Psoas muscle (tissue), 8 donors: ENCODE results near the gene CCDC28B. TPM values are rescaled to one million over a fixed set of nuclear protein-coding genes. Genes with fewer than 3 reads are reported as not detected.

Source experiments
- ATAC-seq, 4 donors: fragments of 200-7000 bp; cut with Tn5 transposase; one replicate each; pipeline ENCODE4 v1.9.1; 2020; ENCODE audit warnings: moderate library complexity in 3 of 4, mild to moderate bottlenecking in 2 of 4
- DNase-seq, 2 donors: peaks; one replicate each; pipeline ENCODE4 v3.0.0-alpha.2; 2020
- H3K27ac ChIP-seq: fragments of 200-600 bp; one replicate; pipeline ENCODE4 v1.8.0; 2022
- H3K27me3 ChIP-seq, 3 donors: fragments of 200-600 bp in 1 of 3; one replicate each; pipeline versions ENCODE4 v1.6.1 to v1.8.0; 2013 to 2022; ENCODE audit warnings: low read length in 2 of 3, mild to moderate bottlenecking in 2 of 3, moderate library complexity in 1 of 3; ENCODE audit not compliant: insufficient read depth in 3 of 3
- H3K36me3 ChIP-seq, 2 donors: fragments of 200-600 bp in 1 of 2; one replicate each; pipeline versions ENCODE4 v1.6.1 to v1.8.0; 2013 to 2022; ENCODE audit warnings: low read depth in 1 of 2, mild to moderate bottlenecking in 1 of 2, moderate library complexity in 1 of 2; ENCODE audit not compliant: insufficient read depth in 1 of 2
- H3K4me1 ChIP-seq: fragments of 200-600 bp; one replicate; pipeline ENCODE4 v1.8.0; 2022
- H3K4me3 ChIP-seq: fragments of 200-600 bp; one replicate; pipeline ENCODE4 v1.8.0; 2022; ENCODE audit warnings: mild to moderate bottlenecking
- H3K9me3 ChIP-seq: fragments of 200-600 bp; one replicate; pipeline ENCODE4 v1.8.0; 2022
- CTCF ChIP-seq: fragments of 200-600 bp; IDR thresholded peaks from one replicate; pipeline ENCODE4 v1.8.0; 2022; ENCODE audit warnings: antibody characterized with exemption
- WGBS, 3 donors: extraction: QIAGEN DNeasy Blood & Tissue Kit; methylation state at CpG; one replicate each; pipeline versions ENCODE4 v1.1.6 to v1.1.7; 2013; 5-methylcytosine and 5-hydroxymethylcytosine counted together
- intact Hi-C, 2 donors: fragments of 100-400 bp; cut with DNase I; formaldehyde crosslinking; loops; one replicate each; pipeline versions ENCODE4 v1.11.0 to v1.14.2; 2022
- polyA plus RNA-seq, 3 donors: library from polyadenylated mRNA; stranded (reverse); fragments of 200-250 nt; gene quantifications; one replicate each; pipeline ENCODE4 v1.2.3, GENCODE V29; 2013
- total RNA-seq, 4 donors: library from RNA; stranded (reverse); fragmentation: NEBNext Ultra II Directional in 2 of 4; extraction: Animal tissue kit (Norgen Biotek cat#: 25700) in 2 of 4; gene quantifications; one replicate each; pipeline versions ENCODE4 v1.2.1 to v1.2.4, GENCODE V29; 2021 to 2023
- donor health status: healthy with polysubstance abuse.
- donor health status: DM: no; HTN: no; CAD: no; lungs with moderate emphysema.
- donor health status: Bipolar disorder and iron deficiency.
- donor health status: healthy.
- donor health status: DM: yes; HTN: yes; CAD: no.
- donor health status: DM: no; HTN: no; CAD: no.
- donor health status: DM: no; HTN: no; CAD: no.
- donor health status: DM: yes; HTN: yes; CAD: no.

CCDC28B gene
- total and polyA plus RNA-seq, 7 donors, result 22.2 to 69.2 (median 44.9) TPM

GRCh38 chr1:32239790-32240139 is 39.4 kb downstream of the CCDC28B start:
- Histone ChIP-seq H3K4me1 (peaks cover 5% of the 10 kb centered on the region), H3K36me3 (no peaks in the 10 kb centered on the region), H3K4me3 (peak overlapping the region; percentile 81), H3K27ac (peak overlapping the region; percentile 72), H3K27me3 (no peaks in the 10 kb centered on the region), H3K9me3 (no peaks in the 10 kb centered on the region)
- no peak for TF ChIP-seq CTCF
- intact Hi-C loops, result no loop called here
- ATAC-seq, result no peak
- DNase-seq, result peak in 1 of 2 donors; percentile 54
- 72 to 74% (median 74%) methylated on average over 20 of the region's 20 CpGs for WGBS, 3 donors

GRCh38 chr1:32240140-32240951 is 40.0 kb downstream of the CCDC28B start:
- Histone ChIP-seq H3K4me1 (peaks cover 6% of the 10 kb centered on the region), H3K4me3 (peak overlapping the region; percentile 81), H3K9me3 (no peaks in the 10 kb centered on the region), H3K36me3 (no peaks in the 10 kb centered on the region), H3K27ac (peak overlapping the region; percentile 72), H3K27me3 (no peaks in the 10 kb centered on the region)
- DNase-seq (peak; percentile 67 to 75), ATAC-seq (peak; percentile 48 to 74 (median 59))
- WGBS, 3 donors, result 3 to 4% (median 3%) methylated on average over 53 to 62 of the region's 62 CpGs
- intact Hi-C loops, result no loop called here
- peak; percentile 14 for TF ChIP-seq CTCF

- H3K36me3 ChIP-seq, result no peaks in the 10 kb centered on the region
- H3K4me3 ChIP-seq, result peak overlapping the region; percentile 81
- WGBS, 3 donors, result 1 to 3% (median 2%) methylated on average over 45 to 55 of the region's 55 CpGs
- H3K27me3 ChIP-seq, result no peaks in the 10 kb centered on the region
- ATAC-seq, result peak; percentile 88 to 90 (median 88)
- no peaks in the 10 kb centered on the region for H3K9me3 ChIP-seq
- intact Hi-C loops, result no loop called here
- DNase-seq, result peak; percentile 73 to 83
- TF ChIP-seq CTCF, result no peak
- peaks cover 14% of the 10 kb centered on the region for H3K4me1 ChIP-seq
- peak overlapping the region; percentile 72 for H3K27ac ChIP-seq
Measured at GRCh38 chr1:32241001-32241763, 40.8 kb downstream of the CCDC28B start.

GRCh38 chr1:32242341-32242851 is 42.0 kb downstream of the CCDC28B start:
- WGBS, 3 donors, result 36 to 42% (median 40%) methylated on average over 7 of the region's 7 CpGs
- Histone ChIP-seq H3K4me1 (peaks cover 26% of the 10 kb centered on the region), H3K4me3 (peak overlapping the region; percentile 33), H3K27me3 (no peaks in the 10 kb centered on the region), H3K27ac (peak overlapping the region; percentile 72), H3K9me3 (no peaks in the 10 kb centered on the region), H3K36me3 (no peaks in the 10 kb centered on the region)
- no peak for ATAC-seq
- no peak for TF ChIP-seq CTCF
- peak; percentile 28 to 58 for DNase-seq
- intact Hi-C loops, result no loop called here
